ENCODE measurements around the gene SDCCAG8. TPM values are rescaled to one million over a fixed set of nuclear protein-coding genes. Genes with fewer than 3 reads are reported as not detected.

The SDCCAG8 gene
- total RNA-seq, 2 donors from 2014 or later, result 49.0 to 56.4 TPM

- 70 to 93% methylated on average over 1 of the region's 1 CpG for WGBS, 2 donors
- H3K4me3 ChIP-seq, result no peak overlapping the region
- no peak for TF ChIP-seq CTCF (IDR thresholded peaks at IDR 0.05)
- DNase-seq (no peak), ATAC-seq (no peak)
- H3K36me3 ChIP-seq (replicated peaks in 1 of 2; ENCODE audit: insufficient read depth in 1 of 2, low read depth in 2 of 2), result no peaks in the 10 kb centered on the region
- no peaks in the 10 kb centered on the region for H3K9me3 ChIP-seq
- no peaks in the 10 kb centered on the region for H3K27me3 ChIP-seq
- no peaks in the 10 kb centered on the region for H3K4me1 ChIP-seq
- H3K27ac ChIP-seq, result no peak overlapping the region
- intact Hi-C loops (cut with DNase I), result no loop called here
These were observed 8.9 kb upstream of the SDCCAG8 start for GRCh38 chr1:243246916-243247315.

GRCh38 chr1:243247901-243248300 lies 7.9 kb upstream of the SDCCAG8 start:
- no peak for DNase-seq
- no peaks in the 10 kb centered on the region for H3K27me3 ChIP-seq
- no peaks in the 10 kb centered on the region for H3K36me3 ChIP-seq (replicated peaks in 1 of 2; ENCODE audit: insufficient read depth in 1 of 2, low read depth in 2 of 2)
- H3K4me1 ChIP-seq, result peaks cover under 1% of the 10 kb centered on the region
- H3K27ac ChIP-seq, result no peak overlapping the region
- intact Hi-C loops (cut with DNase I), result no loop called here
- no peaks in the 10 kb centered on the region for H3K9me3 ChIP-seq
- no peak for ATAC-seq
- no peak for TF ChIP-seq CTCF (IDR thresholded peaks at IDR 0.05)
- no peak for TF ChIP-seq POLR2A (IDR thresholded peaks at IDR 0.05)
- WGBS, 2 donors, result 71 to 76% methylated on average over 3 of the region's 3 CpGs
- H3K4me3 ChIP-seq, result no peak overlapping the region

GRCh38 chr1:243249214-243249613 lies 6.6 kb upstream of the SDCCAG8 start:
- Histone ChIP-seq H3K36me3 (replicated peaks in 1 of 2; ENCODE audit: insufficient read depth in 1 of 2, low read depth in 2 of 2) (no peaks in the 10 kb centered on the region), H3K4me3 (no peak overlapping the region), H3K27me3 (no peaks in the 10 kb centered on the region), H3K4me1 (peaks cover 10% of the 10 kb centered on the region), H3K9me3 (no peaks in the 10 kb centered on the region), H3K27ac (no peak overlapping the region)
- no peak for TF ChIP-seq POLR2A (IDR thresholded peaks at IDR 0.05)
- no peak for TF ChIP-seq CTCF (IDR thresholded peaks at IDR 0.05)
- no peak for ATAC-seq
- WGBS, 2 donors, result 87 to 92% methylated on average over 3 of the region's 3 CpGs
- intact Hi-C loops (cut with DNase I), result no loop called here
- DNase-seq, result no peak

GRCh38 chr1:243250102-243250501 lies 5.7 kb upstream of the SDCCAG8 start:
- intact Hi-C loops (cut with DNase I), result no loop called here

More at GRCh38 chr1:243250102-243250501, 5.7 kb upstream of the SDCCAG8 start:
- H3K9me3 ChIP-seq, result no peaks in the 10 kb centered on the region
- 85 to 94% methylated on average over 3 of the region's 3 CpGs for WGBS, 2 donors
- no peaks in the 10 kb centered on the region for H3K36me3 ChIP-seq (replicated peaks in 1 of 2; ENCODE audit: insufficient read depth in 1 of 2, low read depth in 2 of 2)
- H3K4me1 ChIP-seq, result peaks cover 10% of the 10 kb centered on the region
- TF ChIP-seq POLR2A (IDR thresholded peaks at IDR 0.05) (no peak), CTCF (IDR thresholded peaks at IDR 0.05) (no peak)
- no peaks in the 10 kb centered on the region for H3K27me3 ChIP-seq
- H3K4me3 ChIP-seq, result no peak overlapping the region
- ATAC-seq (no peak), DNase-seq (no peak)
- no peak overlapping the region for H3K27ac ChIP-seq

Measured in body of pancreas (tissue), 4 donors.